Measurements from ENCODE around the gene LRRC52. TPM values are rescaled to one million over a fixed set of nuclear protein-coding genes. Genes with fewer than 3 reads are reported as not detected.

LRRC52 gene
- total RNA-seq, 4 donors from 2014 or later: 0.27 TPM; not detected in 3

GRCh38 chr1:165497069-165498013, 46.5 kb upstream of the LRRC52 start:
- no peak for TF ChIP-seq POLR2A (IDR thresholded peaks at IDR 0.05)
- no peak for TF ChIP-seq CTCF (IDR thresholded peaks at IDR 0.05)
- DNase-seq: no peak
- H3K36me3 ChIP-seq: no peaks in the 10 kb centered on the region
- no peak overlapping the region for H3K27ac ChIP-seq
- H3K4me3 ChIP-seq (replicated peaks in 1 of 3): no peak overlapping the region
- peaks cover 5 to 24% of the 10 kb centered on the region in 2 donors for H3K4me1 ChIP-seq
- WGBS, 2 donors: 85 to 94% methylated on average over 3 to 6 of the region's 12 CpGs
- no peaks in the 10 kb centered on the region for H3K27me3 ChIP-seq
- no peaks in the 10 kb centered on the region for H3K9me3 ChIP-seq
- intact Hi-C loops (cut with DNase I): no loop called here

DNA sequence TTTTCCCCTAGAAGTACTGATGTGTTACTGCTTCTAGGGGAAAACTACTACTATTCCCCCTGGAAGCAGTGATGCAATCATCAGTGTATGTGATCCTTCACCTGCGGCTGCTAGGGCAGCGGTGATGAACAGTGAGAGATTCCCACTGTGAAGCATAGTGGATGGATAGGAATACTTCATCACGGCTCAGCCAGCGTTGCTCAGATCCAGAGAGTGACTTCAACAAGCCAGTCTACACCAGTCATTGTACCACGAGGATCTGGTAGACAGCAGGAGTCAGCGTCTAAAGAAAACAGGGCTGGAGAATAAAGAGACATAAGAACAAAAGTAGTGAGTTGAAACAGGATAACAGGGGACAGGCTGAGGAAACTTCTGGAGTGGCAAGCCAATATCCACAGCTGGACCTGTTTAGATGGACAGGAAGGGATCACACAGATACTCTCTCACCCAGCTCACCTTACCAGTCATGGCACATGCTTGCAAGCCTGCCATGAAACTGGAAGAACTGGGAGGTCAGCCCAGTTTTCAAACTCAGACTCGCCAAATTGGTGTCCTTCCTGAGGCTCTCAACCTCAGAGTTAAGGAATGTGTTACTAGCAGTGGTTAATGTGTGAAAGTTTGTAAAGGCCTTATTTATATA, 42.4 kb upstream of the LRRC52 start:
- DNase-seq: no peak
- H3K4me3 ChIP-seq (replicated peaks in 1 of 3): no peak overlapping the region
- WGBS, 2 donors: 72% methylated on average over 7 of the region's 7 CpGs
- no peaks in the 10 kb centered on the region for H3K9me3 ChIP-seq
- H3K4me1 ChIP-seq: peaks cover 0 to 4% of the 10 kb centered on the region in 2 donors
- no peak overlapping the region for H3K27ac ChIP-seq
- H3K27me3 ChIP-seq: no peaks in the 10 kb centered on the region
- no peak for TF ChIP-seq CTCF (IDR thresholded peaks at IDR 0.05)
- TF ChIP-seq POLR2A (IDR thresholded peaks at IDR 0.05): no peak
- intact Hi-C loops (cut with DNase I): no loop called here
- no peaks in the 10 kb centered on the region for H3K36me3 ChIP-seq

DNA sequence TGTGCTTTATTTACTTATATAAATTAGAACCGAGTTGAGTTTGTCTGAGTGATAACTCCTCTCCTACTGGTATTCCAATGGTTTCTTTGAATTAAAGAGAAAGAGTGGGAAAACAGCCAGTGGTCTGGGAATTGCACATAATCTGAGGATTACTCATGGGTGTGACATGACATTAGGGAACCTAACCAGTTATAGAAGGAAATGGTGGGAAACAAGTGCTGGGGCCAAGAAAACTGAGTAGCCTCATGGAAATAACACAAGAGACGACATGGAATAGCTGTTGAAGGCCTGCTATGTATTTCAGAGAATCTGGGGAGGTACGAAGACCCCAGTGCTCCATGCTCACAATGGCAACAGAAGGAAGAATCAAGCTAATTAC, 41.8 kb upstream of the LRRC52 start:
- TF ChIP-seq CTCF (IDR thresholded peaks at IDR 0.05): no peak
- no peak for TF ChIP-seq POLR2A (IDR thresholded peaks at IDR 0.05)
- Histone ChIP-seq H3K4me3 (replicated peaks in 1 of 3) (no peak overlapping the region), H3K9me3 (no peaks in the 10 kb centered on the region), H3K36me3 (no peaks in the 10 kb centered on the region), H3K4me1 (no peaks in the 10 kb centered on the region), H3K27ac (no peak overlapping the region), H3K27me3 (no peaks in the 10 kb centered on the region)
- intact Hi-C loops (cut with DNase I): no loop called here
- no peak for DNase-seq
- 71 to 81% methylated on average over 3 of the region's 3 CpGs for WGBS, 2 donors

- H3K27me3 ChIP-seq: no peaks in the 10 kb centered on the region
- no peak for DNase-seq
- H3K27ac ChIP-seq: no peak overlapping the region
- H3K9me3 ChIP-seq: no peaks in the 10 kb centered on the region
- no peaks in the 10 kb centered on the region for H3K36me3 ChIP-seq
- intact Hi-C loops (cut with DNase I): no loop called here
- H3K4me1 ChIP-seq: no peaks in the 10 kb centered on the region
- H3K4me3 ChIP-seq (replicated peaks in 1 of 3): no peak overlapping the region
- TF ChIP-seq CTCF (IDR thresholded peaks at IDR 0.05): no peak
- no peak for TF ChIP-seq POLR2A (IDR thresholded peaks at IDR 0.05)
These were observed 36.2 kb upstream of the LRRC52 start for GRCh38 chr1:165507570-165507969.

DNA sequence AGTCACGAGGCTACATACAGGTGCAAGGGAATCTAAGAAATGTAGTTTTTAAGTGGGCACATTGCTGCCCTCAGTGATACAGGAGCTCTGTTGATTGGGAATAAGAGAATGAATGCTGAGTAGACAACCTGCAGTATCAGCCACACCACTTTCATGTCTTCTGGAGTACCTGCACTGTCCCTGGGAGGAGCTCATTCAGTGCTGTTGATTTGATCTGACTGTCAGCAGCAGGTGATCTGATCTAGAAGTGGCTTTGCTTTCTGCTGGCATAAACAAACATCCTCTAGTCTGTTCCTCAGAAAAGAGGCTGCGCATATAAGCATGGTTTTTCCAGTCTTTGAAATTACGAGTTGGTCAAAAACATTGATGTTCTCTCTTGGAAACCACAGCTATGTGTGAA, 35.5 kb upstream of the LRRC52 start:
- WGBS, 2 donors: 81 to 85% methylated on average over 3 of the region's 3 CpGs
- TF ChIP-seq POLR2A (IDR thresholded peaks at IDR 0.05) (no peak), CTCF (IDR thresholded peaks at IDR 0.05) (no peak)
- intact Hi-C loops (cut with DNase I): no loop called here
- no peak overlapping the region for H3K4me3 ChIP-seq (replicated peaks in 1 of 3)
- no peak overlapping the region for H3K27ac ChIP-seq
- no peaks in the 10 kb centered on the region for H3K4me1 ChIP-seq
- H3K27me3 ChIP-seq: no peaks in the 10 kb centered on the region
- H3K36me3 ChIP-seq: no peaks in the 10 kb centered on the region
- H3K9me3 ChIP-seq: no peaks in the 10 kb centered on the region
- DNase-seq: no peak
